ENCODE measurements around the gene GABRP.
A peak's percentile ranks its signal among the peaks of the same experiment; 100 is the strongest.

GRCh38 chr5:170757182-170757601 is 26.3 kb upstream of the GABRP start:
- no peak for TF ChIP-seq CTCF (IDR thresholded peaks at IDR 0.05; ENCODE audit: extremely low read depth in 1 of 2, insufficient read depth in 1 of 2, low read depth in 1 of 2, low read length in 2 of 2)
- TF ChIP-seq POLR2A (IDR thresholded peaks at IDR 0.05; ENCODE audit: low read depth, low read length), result no peak
- TF ChIP-seq POLR2AphosphoS5 (IDR thresholded peaks at IDR 0.05; ENCODE audit: insufficient read depth, low read depth, low read length), result no peak
- peak; percentile 82 for TF ChIP-seq JUN (IDR thresholded peaks at IDR 0.05; ENCODE audit: borderline replicate concordance, insufficient read depth, insufficient read length, low read depth)

All from endothelial cell of umbilical vein (primary cell).